Measurements from ENCODE around the gene ARFIP1.
A peak's percentile ranks its signal among the peaks of the same experiment; 100 is the strongest.
"Not testable (repeated sequence)": the region's sequence is repeated elsewhere in the genome, so short reads cannot be mapped to it uniquely, and the experiment has no call there.

Gene ARFIP1, protein sequence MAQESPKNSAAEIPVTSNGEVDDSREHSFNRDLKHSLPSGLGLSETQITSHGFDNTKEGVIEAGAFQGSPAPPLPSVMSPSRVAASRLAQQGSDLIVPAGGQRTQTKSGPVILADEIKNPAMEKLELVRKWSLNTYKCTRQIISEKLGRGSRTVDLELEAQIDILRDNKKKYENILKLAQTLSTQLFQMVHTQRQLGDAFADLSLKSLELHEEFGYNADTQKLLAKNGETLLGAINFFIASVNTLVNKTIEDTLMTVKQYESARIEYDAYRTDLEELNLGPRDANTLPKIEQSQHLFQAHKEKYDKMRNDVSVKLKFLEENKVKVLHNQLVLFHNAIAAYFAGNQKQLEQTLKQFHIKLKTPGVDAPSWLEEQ

DNA sequence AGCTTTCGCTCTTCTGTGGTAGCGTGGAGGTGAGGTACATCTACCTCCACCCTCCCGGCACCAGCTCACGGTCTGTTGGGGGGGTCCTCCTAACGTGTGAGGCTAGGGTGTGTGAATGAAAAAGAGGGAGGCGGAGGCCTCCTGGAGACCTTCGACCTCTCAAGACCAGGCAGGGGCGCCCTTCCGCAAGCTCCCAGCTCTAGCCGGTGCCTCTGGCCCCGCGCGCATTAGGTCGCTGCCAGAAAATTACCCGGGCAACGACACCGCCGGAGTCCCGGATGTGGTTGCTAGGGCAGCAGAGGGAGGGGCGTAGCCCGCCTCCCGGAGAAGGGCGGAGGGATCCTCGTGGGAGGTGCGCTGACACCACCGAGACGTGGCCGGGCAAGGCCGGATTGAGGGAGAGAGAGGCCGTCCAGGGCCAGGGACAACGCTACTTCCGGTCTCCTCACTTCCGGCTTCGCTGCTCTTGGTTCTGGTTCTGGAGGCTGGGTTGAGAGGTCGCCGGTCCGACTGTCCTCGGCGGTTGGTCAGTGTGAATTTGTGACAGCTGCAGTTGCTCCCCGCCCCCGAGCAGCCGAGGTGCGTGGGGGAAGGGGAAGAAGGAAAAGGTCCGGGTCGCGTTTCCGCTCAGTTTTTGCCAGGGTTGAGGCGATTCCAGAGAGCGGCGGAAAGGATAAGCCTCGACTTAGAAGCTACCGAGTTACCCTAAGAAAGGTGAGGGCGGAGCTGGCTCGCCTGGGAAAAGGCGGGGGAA, at the start of gene ARFIP1, which contains the start of gene TIGD4:
Gene ARFIP1 (plus strand): TSS at position 442 of the 754 bp plus-strand sequence. CDS start 49,680 bp downstream, outside the sequence.
Gene TIGD4 (minus strand): TSS at position 218 of the 754 bp plus-strand sequence. CDS start 8,726 bp downstream, outside the sequence.
- DNase-seq (ENCODE audit: low read depth in 2 of 2): peak; percentile 90

DNA sequence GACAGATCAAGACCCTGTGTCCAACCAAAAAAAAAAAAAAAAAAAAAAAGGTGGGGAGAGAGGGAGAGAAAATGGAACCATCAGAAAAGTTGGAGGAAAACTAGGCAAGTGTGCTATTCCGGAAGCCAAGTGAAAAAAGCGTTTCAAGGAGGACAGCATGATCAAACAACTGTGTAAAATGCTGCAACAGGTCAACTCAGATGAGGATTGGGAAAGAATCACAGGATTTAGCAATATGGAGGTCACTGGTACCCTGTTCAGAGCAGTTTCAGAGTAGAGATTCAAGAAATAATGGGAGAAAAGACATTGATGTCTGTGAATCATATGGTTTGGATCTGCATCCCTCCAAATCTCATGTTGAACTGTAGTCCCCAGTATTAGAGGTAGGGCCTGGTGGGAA, 47.8 kb upstream of the ARFIP1 start:
- DNase-seq (ENCODE audit: low read depth in 2 of 2): no peak

DNA sequence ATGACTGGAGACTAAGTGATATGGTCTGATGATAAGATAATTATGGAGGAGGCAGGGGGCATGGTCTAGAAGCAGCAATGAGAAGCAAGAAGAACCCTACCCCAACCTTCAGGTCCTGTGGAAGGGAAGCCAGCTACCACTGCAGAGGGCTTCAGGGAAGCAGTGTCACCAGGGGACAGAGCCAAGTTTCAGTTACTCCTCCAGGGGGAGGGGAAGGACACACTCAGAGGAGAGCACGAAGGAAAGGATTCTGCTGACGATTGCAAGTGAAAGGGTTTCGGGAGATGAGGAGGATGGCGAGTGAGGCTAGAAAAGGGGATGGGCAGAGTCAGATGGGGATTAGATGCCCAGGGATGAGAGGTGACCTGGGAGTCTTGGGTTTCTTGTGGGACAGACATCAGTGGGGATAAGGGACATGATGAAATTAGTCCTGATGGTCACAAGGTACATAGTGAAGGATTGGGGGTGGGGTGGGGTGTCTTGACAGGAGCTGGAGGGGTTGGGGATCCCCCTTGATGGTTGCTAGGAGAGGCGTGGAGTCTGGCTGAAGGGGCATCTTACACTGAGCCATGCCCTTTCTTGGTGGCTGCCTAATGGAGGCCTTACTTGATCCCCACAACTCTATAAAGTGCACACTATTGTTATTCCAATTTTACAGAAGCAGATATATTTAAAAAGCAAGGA, 45.6 kb upstream of the ARFIP1 start:
- no peak for DNase-seq (ENCODE audit: low read depth in 2 of 2)

DNA sequence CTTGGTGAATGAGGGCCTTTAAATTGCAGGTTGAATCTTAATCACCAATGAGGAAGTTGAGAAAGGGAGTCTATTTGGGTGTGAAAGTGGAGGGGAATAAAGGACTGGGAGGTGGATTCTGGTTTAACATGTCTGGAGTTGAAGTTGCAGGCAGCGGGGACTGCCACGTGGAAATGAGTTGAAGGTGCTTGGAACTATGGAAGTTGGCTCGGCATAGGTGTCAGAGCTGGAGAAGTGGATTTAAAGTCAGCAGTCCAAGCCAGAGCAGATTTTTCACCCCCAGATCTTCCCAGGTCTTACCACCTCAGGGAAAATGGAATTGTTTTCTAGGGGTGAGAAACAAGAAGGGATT, 45.1 kb upstream of the ARFIP1 start:
- DNase-seq (ENCODE audit: low read depth in 2 of 2): no peak

DNA sequence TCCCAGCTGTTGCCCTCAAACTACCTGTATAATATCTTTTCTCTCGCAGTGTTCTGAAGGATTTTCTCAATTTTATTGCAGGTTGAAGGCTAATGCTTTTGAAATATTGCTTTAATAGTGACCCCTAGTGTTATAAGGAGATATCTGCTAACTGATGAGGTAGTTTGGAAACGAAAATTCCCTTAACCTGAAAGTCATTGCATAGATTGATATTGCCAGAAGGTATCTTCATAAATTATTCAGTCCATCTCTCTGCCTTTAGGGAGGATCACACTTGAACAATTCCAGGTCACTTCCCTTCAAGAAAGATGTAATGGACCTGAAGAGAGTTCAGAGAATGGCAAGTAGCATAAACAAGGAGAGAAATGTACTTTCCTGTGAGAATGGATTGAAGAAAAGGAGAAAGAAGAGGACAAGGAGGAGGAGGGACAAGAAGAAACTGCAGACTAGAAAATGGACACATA, 44.3 kb upstream of the ARFIP1 start:
- DNase-seq (ENCODE audit: low read depth in 2 of 2): no peak

DNA sequence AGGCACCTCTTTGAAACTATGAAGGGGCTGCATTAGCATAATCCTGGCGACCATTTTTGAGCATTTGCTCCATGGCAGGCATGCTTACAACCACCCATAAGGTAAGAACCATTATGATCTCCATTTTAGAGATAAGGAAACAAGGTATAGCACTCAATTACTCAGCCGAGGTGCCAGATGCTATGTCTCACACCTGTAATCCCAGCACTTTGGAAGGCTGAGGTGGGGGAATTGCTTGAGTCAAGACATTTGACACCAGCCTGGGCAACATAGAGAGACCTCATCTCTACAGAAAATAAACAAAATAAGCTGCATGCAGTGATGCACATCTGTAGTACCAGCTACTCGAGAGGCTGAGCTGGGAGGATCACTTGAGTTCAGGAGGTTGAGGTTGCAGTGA, 43.8 kb upstream of the ARFIP1 start:
- DNase-seq (ENCODE audit: low read depth in 2 of 2): no peak

DNA sequence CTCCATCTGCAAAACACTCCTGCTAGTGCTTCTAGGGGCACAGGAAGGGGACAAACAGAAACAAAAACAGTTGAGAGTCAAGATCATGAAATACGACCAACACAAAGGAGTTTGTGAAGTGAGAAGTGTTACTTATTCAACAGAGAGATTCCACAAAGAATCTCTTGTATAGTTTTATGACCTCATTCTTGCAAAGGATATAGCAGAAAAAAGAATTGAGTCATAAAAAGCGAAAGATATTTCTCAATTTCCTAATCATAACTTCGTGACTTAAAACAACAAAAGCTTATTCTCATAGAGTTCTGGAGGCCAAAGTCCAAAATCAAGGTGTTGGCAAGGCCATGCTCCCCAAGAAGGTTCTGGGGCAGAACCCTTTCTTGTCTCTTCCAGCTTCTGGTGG, 40.9 kb upstream of the ARFIP1 start:
- no peak for DNase-seq (ENCODE audit: low read depth in 2 of 2)

DNA sequence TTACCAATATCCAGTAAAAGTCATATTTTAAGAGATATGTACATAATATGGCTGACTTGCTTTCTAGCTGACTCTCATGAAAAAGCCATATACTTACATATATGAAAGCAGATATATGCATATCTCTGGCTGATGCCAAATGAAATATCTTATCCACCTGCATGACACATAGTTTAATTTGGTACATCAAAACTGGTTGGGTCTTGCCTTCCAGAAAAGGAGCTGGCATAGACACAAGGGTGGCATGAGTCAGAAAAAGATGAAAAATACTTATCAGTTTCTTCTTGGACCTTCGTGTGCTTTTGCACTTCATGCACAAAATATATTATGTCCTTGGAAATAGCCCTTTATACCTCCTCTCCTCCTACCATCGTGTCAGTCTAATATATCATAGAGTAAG, 32.3 kb upstream of the ARFIP1 start:
- no peak for DNase-seq (ENCODE audit: low read depth in 2 of 2)

DNA sequence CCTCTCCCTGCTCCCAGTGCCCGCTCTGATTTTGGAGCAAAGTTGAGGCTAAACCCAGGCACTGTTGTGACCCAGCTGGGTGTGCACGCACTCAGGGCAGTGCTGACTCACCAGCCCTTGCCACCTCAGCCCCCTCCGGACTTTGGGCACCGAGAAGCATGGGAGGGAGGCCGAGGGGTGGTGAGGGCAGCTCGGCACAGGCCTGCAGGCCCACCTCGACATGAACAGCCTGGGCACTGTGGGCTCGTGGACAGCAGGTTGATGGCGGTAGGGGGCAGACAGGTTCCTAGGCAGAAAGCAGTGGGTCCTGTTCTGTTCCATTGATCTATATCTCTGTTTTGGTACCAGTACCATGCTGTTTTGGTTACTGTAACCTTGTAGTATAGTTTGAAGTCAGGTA, 31.1 kb upstream of the ARFIP1 start:
- DNase-seq (ENCODE audit: low read depth in 2 of 2): no peak

DNA sequence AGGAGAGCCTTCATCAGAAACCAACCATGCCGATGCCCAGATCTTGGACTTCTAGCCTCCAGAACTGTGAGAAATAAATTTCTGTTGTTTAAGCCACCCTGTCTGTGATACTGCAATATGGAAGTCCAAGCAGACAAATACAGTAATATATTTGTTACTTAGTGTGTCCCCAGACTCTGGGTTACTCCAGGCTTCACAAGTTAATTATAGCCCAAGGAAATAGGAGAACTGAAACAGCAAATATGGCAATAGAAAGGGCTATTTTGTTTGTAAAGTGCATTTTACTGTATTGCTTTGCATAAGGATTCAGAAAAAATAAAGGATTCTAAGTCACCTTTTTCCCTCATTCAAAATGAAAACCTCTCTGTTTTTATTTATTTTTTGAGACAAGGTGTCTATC, 16.0 kb upstream of the ARFIP1 start:
- DNase-seq (ENCODE audit: low read depth in 2 of 2): no peak

DNA sequence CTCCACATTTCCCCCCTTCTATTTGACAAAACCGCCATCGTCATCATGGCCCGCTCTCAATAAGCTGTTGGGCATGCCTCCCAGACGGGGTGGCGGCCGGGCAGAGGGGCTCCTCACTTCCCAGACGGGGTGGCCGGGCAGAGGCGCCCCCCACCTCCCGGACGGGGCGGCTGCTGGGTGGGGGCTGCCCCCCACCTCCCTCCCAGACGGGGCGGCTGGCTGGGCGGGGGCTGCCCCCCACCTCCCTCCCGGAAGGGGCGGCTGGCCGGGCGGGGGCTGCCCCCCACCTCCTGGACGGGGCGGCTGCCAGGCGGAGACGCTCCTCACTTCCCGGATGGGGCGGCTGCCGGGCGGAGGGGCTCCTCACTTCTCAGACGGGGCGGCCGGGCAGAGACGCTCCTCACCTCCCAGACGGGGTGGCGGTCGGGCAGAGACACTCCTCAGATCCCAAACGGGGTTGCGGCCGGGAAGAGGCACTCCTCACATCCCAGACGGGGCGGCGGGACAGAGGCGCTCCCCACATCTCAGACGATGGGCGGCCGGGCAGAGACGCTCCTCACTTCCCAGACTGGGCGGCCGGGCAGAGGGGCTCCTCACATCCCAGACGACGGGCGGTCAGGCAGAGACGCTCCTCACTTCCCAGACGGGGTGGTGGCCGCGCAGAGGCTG, 14.6 kb upstream of the ARFIP1 start:
- not testable (repeated sequence) for DNase-seq (ENCODE audit: low read depth in 2 of 2)

DNA sequence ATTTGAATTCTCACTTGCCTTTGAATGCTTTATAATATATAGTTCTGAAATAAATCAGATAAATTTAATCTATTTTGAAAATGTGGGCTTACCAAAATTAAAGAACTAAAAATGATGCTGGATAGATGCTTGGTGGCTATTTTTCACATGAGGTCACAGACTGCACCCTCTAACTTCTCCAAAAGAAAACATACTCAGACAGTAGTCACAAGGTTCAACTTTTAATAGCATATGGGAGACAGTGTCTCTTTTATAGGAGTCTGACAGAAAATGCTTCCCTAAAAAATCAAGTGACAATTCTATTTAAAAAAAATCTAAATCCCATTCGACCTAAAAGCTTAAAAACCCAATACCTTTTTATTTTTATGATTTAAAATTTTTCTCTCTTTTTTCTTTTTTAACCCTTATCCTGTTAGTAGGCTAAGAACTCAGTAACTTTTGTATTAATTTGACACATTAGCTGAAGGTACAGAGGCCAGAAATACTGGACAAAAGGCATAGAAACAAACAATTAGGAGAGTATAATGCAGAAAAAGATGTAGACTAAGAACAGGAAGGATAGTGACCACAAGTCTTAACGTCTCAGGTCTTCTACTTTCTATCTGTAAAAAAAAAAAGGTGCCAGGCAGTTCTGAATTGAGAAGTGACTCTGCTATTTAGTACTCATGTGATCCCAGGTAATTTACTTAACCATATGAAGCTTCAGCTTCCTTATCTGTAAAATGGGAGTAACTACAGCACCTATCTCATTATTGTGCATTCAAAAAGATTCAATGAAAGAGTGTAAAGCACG, 7.8 kb upstream of the ARFIP1 start:
- DNase-seq (ENCODE audit: low read depth in 2 of 2): no peak

DNA sequence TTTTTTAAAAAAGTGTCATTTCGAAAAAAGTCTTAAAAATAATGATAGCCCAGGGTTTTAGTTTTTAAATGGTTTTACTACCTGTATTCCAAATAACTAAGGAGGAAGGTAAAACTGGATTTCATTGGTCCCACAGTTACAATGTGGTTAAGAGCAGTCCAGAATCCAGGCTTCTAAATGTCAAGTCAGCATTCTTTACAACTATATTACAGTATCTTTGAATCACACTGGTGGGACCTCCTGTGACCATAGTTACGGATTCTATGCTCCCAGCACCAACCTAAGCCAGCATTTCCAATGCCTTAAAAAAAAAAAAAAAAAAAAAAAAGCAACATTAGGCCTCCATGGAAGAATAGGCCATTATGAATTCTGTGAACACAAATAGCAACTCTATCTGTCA, 6.4 kb upstream of the ARFIP1 start:
- DNase-seq (ENCODE audit: low read depth in 2 of 2): no peak

DNA sequence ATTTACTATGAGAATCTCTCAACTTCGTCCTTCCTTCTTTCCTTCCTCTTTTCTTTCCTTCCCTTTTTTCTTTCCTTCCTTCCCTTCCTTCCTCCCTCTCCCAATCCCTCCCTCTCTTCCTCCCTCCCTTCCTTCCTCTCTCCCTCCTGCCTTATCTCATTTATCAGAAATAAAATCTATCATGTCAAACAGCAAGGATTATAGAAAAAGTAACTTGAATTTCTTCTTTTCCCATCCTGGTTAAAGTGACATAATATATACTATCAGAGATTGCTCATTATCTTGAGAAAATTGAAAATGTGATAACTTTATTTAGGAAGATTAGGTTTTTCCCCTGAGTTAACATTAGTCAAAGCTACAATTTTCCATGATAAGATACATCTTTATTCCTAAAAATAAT, 5.8 kb upstream of the ARFIP1 start:
- DNase-seq (ENCODE audit: low read depth in 2 of 2): no peak

DNA sequence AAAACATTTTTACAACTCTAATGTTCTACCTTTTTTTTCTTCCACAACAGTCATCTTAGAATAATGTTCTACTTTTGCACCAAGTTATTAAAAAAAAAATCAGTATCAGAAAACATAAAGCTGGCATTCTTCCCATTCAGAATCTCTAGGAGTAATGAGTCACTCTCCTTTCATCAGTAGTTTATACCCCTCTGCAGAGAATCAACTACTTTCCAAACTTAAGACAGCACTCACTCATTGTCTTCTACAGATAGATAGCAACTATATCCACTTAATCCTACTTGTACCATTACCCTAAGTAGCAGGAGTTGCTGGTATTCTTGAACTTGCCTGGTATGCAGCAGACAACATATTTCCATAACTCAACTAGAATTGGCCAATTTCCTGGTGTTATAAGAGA, 3.4 kb upstream of the ARFIP1 start:
- DNase-seq (ENCODE audit: low read depth in 2 of 2): no peak

DNA sequence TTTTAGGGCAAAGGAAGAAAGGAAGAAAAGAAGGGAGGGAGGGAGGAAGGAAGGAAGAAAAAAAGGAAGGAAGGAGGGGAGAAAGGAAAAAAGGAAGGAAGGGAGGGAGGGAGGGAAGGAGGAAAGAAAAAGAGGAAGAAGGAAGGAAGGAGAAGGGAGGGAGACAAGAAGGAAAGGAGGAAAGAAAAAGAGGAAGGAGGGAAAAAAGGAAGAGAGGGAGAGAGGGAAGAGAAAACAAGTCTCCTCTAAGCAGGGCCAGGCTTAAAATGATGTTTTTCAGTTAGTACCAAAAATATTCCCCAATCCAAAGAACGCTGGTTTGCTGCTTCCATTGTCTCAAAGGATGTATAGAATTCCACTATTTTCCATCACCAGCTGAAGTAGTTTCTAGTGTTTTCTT, 2.3 kb upstream of the ARFIP1 start:
- no peak for DNase-seq (ENCODE audit: low read depth in 2 of 2)

DNA sequence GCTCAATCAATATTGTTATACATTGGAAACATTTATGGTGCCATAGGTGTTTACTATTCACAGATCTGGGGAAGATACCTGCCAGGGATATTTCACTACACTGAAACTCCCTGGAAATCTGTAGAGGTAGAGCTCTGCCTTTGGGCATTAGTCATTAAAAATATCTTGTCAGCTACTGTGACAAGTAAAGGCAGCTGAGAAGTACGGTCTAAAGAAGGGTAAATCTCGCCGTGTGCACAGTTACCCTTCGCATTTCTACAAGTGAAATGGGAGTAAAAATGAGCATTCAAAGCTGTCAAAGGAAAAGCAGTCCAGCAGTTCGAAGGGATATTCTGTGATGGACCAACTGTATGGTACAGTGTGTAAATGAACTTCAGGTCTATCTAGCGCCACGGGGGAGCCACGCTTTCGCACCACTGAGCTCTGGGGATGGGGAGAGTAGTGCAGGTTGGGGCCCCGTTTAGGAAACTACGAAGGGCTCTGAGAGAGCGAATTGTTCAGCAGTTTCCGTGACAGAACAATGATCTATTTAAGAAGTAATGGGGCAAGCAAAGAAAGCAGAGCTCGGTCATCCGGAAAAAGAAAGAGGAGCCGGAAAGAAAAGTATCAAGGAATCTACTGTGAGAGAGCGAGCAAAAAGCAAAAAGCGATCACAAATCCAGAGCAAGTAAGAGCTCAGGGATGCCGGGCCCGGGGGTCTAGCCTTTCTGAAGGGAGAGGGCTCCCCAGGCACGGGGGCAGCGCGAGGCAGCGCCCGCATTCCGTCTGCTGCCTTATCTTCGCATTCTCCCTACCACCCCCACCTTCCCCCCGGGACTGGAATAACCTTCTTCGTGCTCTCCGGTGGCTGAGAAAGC, 870 bp upstream of the ARFIP1 start:
- peak in 1 of 2 donors; percentile 9 for DNase-seq (ENCODE audit: low read depth in 2 of 2)

DNA sequence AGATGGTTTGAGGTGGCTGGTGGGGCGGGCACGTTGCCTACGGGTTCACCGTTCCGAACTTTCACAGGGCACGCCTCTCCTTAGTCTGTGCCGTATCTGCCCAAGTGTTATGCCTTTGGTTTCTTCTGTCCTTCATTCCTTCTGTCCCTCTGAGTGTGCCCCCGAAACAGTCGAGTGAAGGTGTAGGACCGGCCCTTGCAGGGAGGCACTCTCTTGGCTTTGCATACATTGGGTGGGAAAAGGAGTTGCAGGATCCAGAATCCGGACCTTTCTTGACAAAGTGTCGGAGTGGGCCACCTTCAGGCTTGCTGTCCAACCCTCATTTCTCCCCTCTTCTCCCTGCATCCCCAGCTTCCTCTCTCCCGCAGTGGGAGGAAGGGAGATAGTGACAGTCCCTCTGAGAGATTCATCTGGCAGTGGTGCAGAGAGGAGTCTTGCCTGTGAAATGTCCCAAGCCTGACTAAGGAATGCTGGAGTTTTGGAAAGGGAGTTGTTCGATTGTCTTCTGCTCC, 569 bp downstream of the ARFIP1 start:
- DNase-seq (ENCODE audit: low read depth in 2 of 2): no peak

DNA sequence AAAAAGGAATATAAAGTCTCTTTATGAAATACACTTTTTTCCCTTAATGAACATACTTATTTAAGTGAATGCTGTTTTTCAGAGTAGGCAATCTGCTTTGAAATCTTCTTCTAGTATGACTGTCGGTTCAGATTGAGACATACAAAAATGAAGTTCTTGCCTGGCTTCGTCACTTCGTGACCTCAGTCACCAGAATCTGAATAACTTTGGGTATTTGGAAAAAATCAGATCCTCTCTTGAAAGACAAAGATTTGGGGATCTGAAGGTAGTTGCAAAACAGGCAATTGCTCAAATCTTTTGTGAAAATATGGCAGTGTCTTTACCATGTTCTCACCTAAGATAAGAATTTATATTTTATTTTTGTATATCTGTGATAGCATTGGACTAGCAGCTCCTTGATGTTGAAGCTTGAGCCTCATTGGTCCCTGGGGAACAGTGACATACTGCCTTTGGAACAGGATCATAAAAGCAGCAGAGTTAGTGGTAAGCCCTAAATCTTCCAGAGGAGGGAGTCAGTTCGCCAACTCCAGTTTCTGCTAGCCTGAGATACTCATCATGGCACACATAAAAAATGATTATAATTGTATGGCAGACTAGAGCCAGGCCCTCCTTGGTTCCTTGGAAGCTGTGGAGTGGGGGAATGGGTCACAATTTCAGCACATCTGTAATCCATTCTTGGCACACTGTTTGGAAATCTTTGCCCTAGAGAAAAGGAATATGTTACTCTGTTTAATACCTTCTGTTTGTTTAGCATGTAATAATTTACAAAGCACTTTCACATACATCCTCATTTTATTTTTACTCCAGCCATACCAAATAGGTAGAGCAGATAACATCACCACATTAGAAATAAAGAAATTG, 5.0 kb downstream of the ARFIP1 start:
- DNase-seq (ENCODE audit: low read depth in 2 of 2): no peak
